ENCODE measurements around the gene RTN4IP1. TPM values are rescaled to one million over a fixed set of nuclear protein-coding genes. Genes with fewer than 3 reads are reported as not detected.

RTN4IP1 gene
- total RNA-seq, 1 experiment from 2014 or later, result 12.5 TPM

GRCh38 chr6:106556368-106556960, 72.8 kb downstream of the RTN4IP1 start:
- Histone ChIP-seq H3K23ac (ENCODE audit: insufficient read length, low read depth, low read length) (no peak overlapping the region), H4K20me1 (ENCODE audit: control insufficient read depth, insufficient read depth, insufficient read length) (no peaks in the 10 kb centered on the region), H4K91ac (ENCODE audit: insufficient read length, low read depth, low read length) (no peak overlapping the region), H3K9me3 (ENCODE audit: control insufficient read depth, low read depth, low read length) (no peaks in the 10 kb centered on the region), H3K4ac (ENCODE audit: low read depth, low read length) (no peak overlapping the region), H2BK120ac (ENCODE audit: low read depth, low read length, poor library complexity, severe bottlenecking) (no peak overlapping the region), H2AK5ac (ENCODE audit: insufficient read length, low read length) (no peak overlapping the region), H2BK20ac (ENCODE audit: low read depth, low read length, poor library complexity, severe bottlenecking) (no peak overlapping the region), H3K4me1 (ENCODE audit: insufficient read depth, low read length) (no peaks in the 10 kb centered on the region), H3K27me3 (ENCODE audit: insufficient read depth, low read length) (no peaks in the 10 kb centered on the region), H3K18ac (ENCODE audit: insufficient read length, low read depth, low read length) (no peak overlapping the region), H2BK15ac (ENCODE audit: low read depth, low read length) (no peak overlapping the region), H3K4me2 (ENCODE audit: insufficient read depth, insufficient read length, low read length) (no peak overlapping the region), H3K9ac (ENCODE audit: extremely low read depth, insufficient read length, low read length) (no peak overlapping the region), H4K8ac (replicated peaks; ENCODE audit: insufficient read length, low read depth, low read length) (no peak overlapping the region), H3K14ac (ENCODE audit: insufficient read depth, low read length) (no peak overlapping the region), H3T11ph (ENCODE audit: low read length) (no peak overlapping the region), H2BK5ac (ENCODE audit: insufficient read length, low read length) (no peak overlapping the region), H3K27ac (ENCODE audit: insufficient read length, low read depth, low read length) (no peak overlapping the region), H3K79me2 (ENCODE audit: insufficient read depth, low read length) (no peaks in the 10 kb centered on the region), H3K56ac (ENCODE audit: insufficient read length, low read depth, low read length) (no peak overlapping the region), H2AFZ (ENCODE audit: low read length) (no peak overlapping the region), H4K5ac (ENCODE audit: insufficient read length, low read depth, low read length) (no peak overlapping the region), H2BK12ac (ENCODE audit: insufficient read length, low read depth, low read length) (no peak overlapping the region), H3K23me2 (ENCODE audit: insufficient read length, low read depth, low read length, poor library complexity, severe bottlenecking) (no peaks in the 10 kb centered on the region), H3K79me1 (ENCODE audit: insufficient read depth, low read depth, low read length, poor library complexity, severe bottlenecking) (no peaks in the 10 kb centered on the region)
- DNase-seq, result no peak
- H3K36me3 Mint-ChIP-seq (ENCODE audit: insufficient read depth in 1 of 3, low read depth in 3 of 3), result peaks cover 0 to 8% (median 7%) of the 10 kb centered on the region in 3 experiments; a peak in 3 of 7 replicates
- peaks cover 6 to 12% of the 10 kb centered on the region in 2 experiments; a peak in 3 of 4 replicates for H3K4me1 Mint-ChIP-seq
- no peaks in the 10 kb centered on the region for H3K9me3 Mint-ChIP-seq
- TF ChIP-seq CTCF (conservative IDR thresholded peaks at IDR 0.05), result no peak; the same call in 2 of the 3 replicates
- H3K27ac Mint-ChIP-seq, result no peak overlapping the region
- H3K4me3 Mint-ChIP-seq, result no peak overlapping the region
- H3K27me3 Mint-ChIP-seq (ENCODE audit: low read depth), result no peaks in the 10 kb centered on the region
- WGBS (ENCODE audit: extremely low coverage, insufficient read length, low lambda C conversion rate), result no CpG with 5 or more reads among the region's 3 CpGs

Data from H9 (cell line).